Medulla oblongata (tissue), 1 donor: Measurements from ENCODE around the gene MIOX.

Experiments used
- DNase-seq: peaks from one replicate; pipeline ENCODE4 v3.0.0-alpha.2; 2015; ENCODE audit errors: extremely low spot score

Gene MIOX

GRCh38 chr22:50529897-50530579, 43.4 kb downstream of the MIOX start, which contains the start of gene TYMP:
TSS of gene TYMP (minus strand) at chr22:50530012. CDS start at chr22:50529709, 303 bp downstream.
- DNase-seq: peak; percentile 31

- no peak for DNase-seq
These were observed 43.9 kb downstream of the MIOX start for GRCh38 chr22:50530580-50530876.

- peak; percentile 55 for DNase-seq
These were observed 44.4 kb downstream of the MIOX start for GRCh38 chr22:50530877-50531545.

GRCh38 chr22:50531546-50531961, 44.9 kb downstream of the MIOX start:
- DNase-seq: no peak

- no peak for DNase-seq
These were observed 45.5 kb downstream of the MIOX start for GRCh38 chr22:50531962-50532674.

- DNase-seq: no peak
These were observed 46.5 kb downstream of the MIOX start for GRCh38 chr22:50532824-50533796.

- DNase-seq: peak; percentile 31
These were observed 47.4 kb downstream of the MIOX start for GRCh38 chr22:50533856-50534711.

- no peak for DNase-seq
These were observed 48.5 kb downstream of the MIOX start for GRCh38 chr22:50535113-50535512.

GRCh38 chr22:50536226-50536625, 49.6 kb downstream of the MIOX start:
- DNase-seq: no peak

- DNase-seq: no peak
These were observed 51.1 kb downstream of the MIOX start for GRCh38 chr22:50537765-50538164.
